ENCODE results near the gene CNPY4.

CNPY4 gene

DNA sequence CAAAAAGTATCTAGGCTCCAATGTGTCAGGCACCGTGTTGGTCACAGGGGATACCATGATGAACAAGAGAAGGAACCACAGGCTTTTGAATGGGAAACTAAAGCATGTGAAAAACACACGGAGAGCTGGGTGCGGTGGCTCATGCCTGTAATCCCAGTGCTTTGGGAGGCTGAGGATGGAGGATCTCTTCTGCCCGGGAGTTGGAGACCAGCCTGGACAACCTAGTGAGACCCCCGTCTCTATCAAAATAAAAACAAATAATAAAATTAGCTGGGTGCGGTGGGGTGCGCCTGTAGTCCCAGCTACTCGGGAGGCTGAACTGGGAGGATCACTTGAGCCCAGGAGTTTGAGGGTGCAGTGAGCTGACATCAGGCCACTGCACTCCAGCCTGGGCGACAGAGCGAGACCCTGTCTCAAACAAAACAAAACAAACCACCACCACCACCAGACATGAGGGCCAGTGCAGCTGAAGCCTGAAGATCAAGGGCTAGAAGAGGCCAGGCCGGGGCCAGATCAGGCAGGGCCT, 31.3 kb upstream of the CNPY4 start:
- Mint-ChIP-seq H3K27ac (peak overlapping the region; percentile 97), H3K4me3 (peak overlapping the region; percentile 95), H3K9me3 (ENCODE audit: low read depth) (no peaks in the 10 kb centered on the region), H3K36me3 (peaks cover 2% of the 10 kb centered on the region), H3K4me1 (ENCODE audit: low read depth) (peaks cover 31% of the 10 kb centered on the region), H3K27me3 (no peaks in the 10 kb centered on the region)

- Mint-ChIP-seq H3K4me1 (ENCODE audit: low read depth) (peaks cover 31% of the 10 kb centered on the region), H3K4me3 (peak within 1 kb of the TSS; percentile 95), H3K27ac (peak within 1 kb of the TSS; percentile 97), H3K36me3 (peaks cover 2% of the 10 kb centered on the region), H3K9me3 (ENCODE audit: low read depth) (no peaks in the 10 kb centered on the region), H3K27me3 (no peaks in the 10 kb centered on the region)
Observed at GRCh38 chr7:100088621-100089457, 30.6 kb upstream of the CNPY4 start, which contains the start of gene COPS6. TSS of gene COPS6 (plus strand) at chr7:100088969. CDS start at chr7:100088991, 22 bp downstream.

DNA sequence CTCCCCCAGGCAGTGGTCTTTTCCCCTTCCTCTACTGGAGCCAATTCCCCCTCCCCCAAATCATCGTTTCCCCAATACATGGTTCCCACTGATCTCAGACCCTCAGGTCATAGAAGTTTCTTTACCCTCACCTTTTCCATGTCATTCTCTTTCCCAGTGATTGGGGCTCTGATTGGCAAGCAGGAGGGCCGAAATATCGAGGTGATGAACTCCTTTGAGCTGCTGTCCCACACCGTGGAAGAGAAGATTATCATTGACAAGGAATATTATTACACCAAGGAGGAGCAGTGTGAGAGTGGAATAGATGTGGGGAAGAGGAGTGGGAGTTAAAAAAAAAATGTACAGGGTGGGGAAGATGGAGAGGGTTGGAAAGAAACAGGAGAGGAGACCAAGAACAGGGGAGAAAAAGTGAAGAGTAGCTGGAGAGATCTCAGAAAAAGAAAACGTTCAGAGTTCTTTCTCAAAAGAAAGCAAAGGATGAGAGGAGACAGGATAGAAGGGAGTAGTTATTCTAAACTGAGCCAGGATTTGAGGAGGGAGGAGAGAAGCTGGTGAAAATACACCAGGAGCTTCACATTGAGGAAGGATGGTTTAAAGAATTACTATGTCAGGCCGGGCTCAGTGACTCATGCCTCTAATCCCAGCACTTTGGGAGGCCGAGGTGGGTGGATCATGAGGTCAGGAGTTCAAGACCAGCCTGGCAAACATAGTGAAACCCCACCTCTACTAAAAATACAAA, 29.8 kb upstream of the CNPY4 start:
- H3K4me1 Mint-ChIP-seq (ENCODE audit: low read depth) = peaks cover 31% of the 10 kb centered on the region
- H3K27me3 Mint-ChIP-seq = no peaks in the 10 kb centered on the region
- no peaks in the 10 kb centered on the region for H3K9me3 Mint-ChIP-seq (ENCODE audit: low read depth)
- peak overlapping the region; percentile 93 for H3K27ac Mint-ChIP-seq
- peak overlapping the region; percentile 95 for H3K4me3 Mint-ChIP-seq
- H3K36me3 Mint-ChIP-seq = peaks cover 2% of the 10 kb centered on the region

DNA sequence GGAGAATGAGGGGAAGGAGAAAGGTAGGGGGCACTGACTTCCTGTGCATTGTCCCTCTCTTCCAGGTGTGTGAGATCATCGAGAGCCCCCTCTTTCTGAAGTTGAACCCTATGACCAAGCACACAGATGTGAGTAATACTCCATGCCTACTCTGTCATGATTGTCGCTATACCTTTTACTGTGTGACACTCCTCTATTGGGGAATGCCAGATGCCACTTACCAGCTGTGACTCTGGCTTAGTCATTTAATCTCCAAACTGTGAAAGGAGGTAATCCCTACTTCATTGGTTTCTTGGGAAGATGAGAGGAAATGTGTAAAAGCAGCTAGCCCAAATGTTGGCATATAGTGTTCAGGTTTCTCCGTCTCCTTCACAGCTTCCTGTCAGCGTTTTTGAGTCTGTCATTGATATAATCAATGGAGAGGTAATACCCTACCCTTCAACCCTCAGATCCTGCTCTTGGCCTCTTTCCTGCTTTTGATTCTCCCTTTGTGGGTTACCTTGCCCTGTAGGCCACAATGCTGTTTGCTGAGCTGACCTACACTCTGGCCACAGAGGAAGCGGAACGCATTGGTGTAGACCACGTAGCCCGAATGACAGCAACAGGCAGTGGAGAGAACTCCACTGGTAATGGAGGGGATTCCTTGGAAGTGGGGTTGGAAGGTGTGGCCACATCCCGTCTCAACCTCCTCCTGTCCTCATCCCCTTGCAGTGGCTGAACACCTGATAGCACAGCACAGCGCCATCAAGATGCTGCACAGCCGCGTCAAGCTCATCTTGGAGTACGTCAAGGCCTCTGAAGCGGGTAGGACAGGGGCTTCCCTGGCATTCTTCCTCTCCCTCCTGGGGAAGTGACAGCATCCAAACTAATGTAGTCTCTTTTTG, 28.7 kb upstream of the CNPY4 start:
- Mint-ChIP-seq H3K4me1 (ENCODE audit: low read depth) (peaks cover 35% of the 10 kb centered on the region), H3K27me3 (no peaks in the 10 kb centered on the region), H3K36me3 (peaks cover 2% of the 10 kb centered on the region)

GRCh38 chr7:100091411-100092181, 27.8 kb upstream of the CNPY4 start:
- Mint-ChIP-seq H3K9me3 (ENCODE audit: low read depth) (no peaks in the 10 kb centered on the region), H3K36me3 (peaks cover 2% of the 10 kb centered on the region), H3K27ac (peak overlapping the region; percentile 55), H3K4me3 (peak overlapping the region; percentile 28), H3K4me1 (ENCODE audit: low read depth) (peaks cover 35% of the 10 kb centered on the region), H3K27me3 (no peaks in the 10 kb centered on the region)

More for the DNA sequence above, 28.7 kb upstream of the CNPY4 start:
- Mint-ChIP-seq H3K9me3 (ENCODE audit: low read depth) (no peaks in the 10 kb centered on the region), H3K4me3 (peak overlapping the region; percentile 95), H3K27ac (peak overlapping the region; percentile 93)

DNA sequence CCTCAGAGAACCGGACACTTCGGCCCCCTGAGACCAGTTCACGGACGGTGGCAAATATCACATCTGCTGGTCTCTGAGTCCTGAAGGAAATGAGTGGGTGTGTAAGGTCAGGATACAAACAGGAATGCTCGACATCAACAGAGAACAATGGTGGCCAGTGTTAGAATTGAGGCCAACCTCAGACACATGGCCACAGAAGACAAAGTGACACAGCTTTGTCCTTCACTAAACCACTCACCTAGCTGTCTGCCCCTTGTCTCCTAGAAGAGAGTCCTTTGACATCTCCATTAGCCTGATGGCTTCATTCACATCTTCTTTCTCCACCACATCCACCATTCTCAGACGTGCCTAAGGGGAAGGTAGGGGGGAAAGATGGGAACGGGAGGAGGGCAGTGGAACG, 26.4 kb upstream of the CNPY4 start:
- H3K27ac Mint-ChIP-seq = no peak overlapping the region
- no peaks in the 10 kb centered on the region for H3K27me3 Mint-ChIP-seq
- H3K4me3 Mint-ChIP-seq = no peak overlapping the region
- peaks cover 5% of the 10 kb centered on the region for H3K36me3 Mint-ChIP-seq
- H3K9me3 Mint-ChIP-seq (ENCODE audit: low read depth) = no peaks in the 10 kb centered on the region
- peaks cover 35% of the 10 kb centered on the region for H3K4me1 Mint-ChIP-seq (ENCODE audit: low read depth)

GRCh38 chr7:100093498-100093897, 25.9 kb upstream of the CNPY4 start:
- Mint-ChIP-seq H3K27ac (peak overlapping the region; percentile 61), H3K9me3 (ENCODE audit: low read depth) (no peaks in the 10 kb centered on the region), H3K4me3 (no peak overlapping the region), H3K36me3 (peaks cover 8% of the 10 kb centered on the region), H3K4me1 (ENCODE audit: low read depth) (peaks cover 35% of the 10 kb centered on the region), H3K27me3 (no peaks in the 10 kb centered on the region)

DNA sequence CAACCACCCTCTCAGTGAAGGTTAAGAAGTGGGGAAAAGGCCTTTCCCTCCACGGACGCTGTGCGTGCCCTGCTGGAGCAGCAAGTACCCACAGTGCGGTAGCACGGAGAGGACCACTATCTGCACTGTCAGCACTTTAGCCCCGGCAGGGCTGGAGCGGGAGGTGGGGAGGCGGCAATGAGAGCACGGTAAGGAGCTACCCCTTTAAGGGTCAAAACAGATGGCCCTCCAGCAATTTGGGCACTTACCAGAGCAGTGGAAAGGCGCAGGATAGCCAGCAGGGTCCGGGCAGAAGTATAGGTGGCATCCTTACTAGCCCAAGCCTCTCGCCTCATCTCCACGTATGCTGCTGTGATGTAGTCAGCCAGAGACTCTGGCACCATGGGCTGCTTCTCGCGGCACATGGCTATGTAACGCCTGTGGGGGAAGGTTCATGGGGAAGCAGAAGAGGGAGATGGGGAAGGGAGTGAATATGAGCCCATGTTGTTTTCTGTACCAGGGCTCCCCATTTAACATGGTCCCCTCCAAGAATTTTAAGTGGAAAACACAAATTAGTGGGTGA, 25.4 kb upstream of the CNPY4 start:
- H3K4me1 Mint-ChIP-seq (ENCODE audit: low read depth) = peaks cover 40% of the 10 kb centered on the region
- peaks cover 12% of the 10 kb centered on the region for H3K36me3 Mint-ChIP-seq
- peak overlapping the region; percentile 61 for H3K27ac Mint-ChIP-seq

DNA sequence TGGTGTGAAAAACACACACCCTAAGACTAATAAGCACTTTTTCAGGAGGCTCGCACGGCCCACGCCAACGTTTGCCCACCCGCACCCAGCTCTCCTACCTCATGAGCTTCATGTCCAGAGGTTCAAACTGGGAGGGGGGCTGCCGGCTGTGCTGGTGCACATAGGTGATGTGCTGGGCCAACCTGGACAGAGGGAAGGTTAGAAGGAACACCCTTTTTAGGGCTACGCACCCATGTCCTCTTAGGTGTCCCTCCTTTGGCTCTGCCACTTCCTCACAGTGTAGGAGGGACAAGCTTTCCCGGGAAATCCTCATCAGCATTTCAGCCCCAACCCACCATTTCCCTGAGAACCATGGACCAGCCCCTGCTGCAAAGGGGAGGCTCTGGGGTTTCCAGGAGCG, 24.1 kb upstream of the CNPY4 start:
- peaks cover 17% of the 10 kb centered on the region for H3K36me3 Mint-ChIP-seq
- peak overlapping the region; percentile 61 for H3K27ac Mint-ChIP-seq
- peaks cover 44% of the 10 kb centered on the region for H3K4me1 Mint-ChIP-seq (ENCODE audit: low read depth)
- no peaks in the 10 kb centered on the region for H3K9me3 Mint-ChIP-seq (ENCODE audit: low read depth)
- H3K27me3 Mint-ChIP-seq = no peaks in the 10 kb centered on the region
- no peak overlapping the region for H3K4me3 Mint-ChIP-seq

More for the DNA sequence above, 25.4 kb upstream of the CNPY4 start:
- Mint-ChIP-seq H3K4me3 (no peak overlapping the region), H3K27me3 (no peaks in the 10 kb centered on the region), H3K9me3 (ENCODE audit: low read depth) (no peaks in the 10 kb centered on the region)

GRCh38 chr7:100095704-100096103, 23.7 kb upstream of the CNPY4 start:
- Mint-ChIP-seq H3K4me1 (ENCODE audit: low read depth) (peaks cover 40% of the 10 kb centered on the region), H3K4me3 (peak overlapping the region; percentile 35), H3K36me3 (peaks cover 15% of the 10 kb centered on the region)

GRCh38 chr7:100098913-100099312, 20.5 kb upstream of the CNPY4 start:
- Mint-ChIP-seq H3K27ac (peak overlapping the region; percentile 99), H3K4me3 (peak overlapping the region; percentile 93), H3K36me3 (peaks cover 15% of the 10 kb centered on the region)

More at GRCh38 chr7:100095704-100096103, 23.7 kb upstream of the CNPY4 start:
- H3K27me3 Mint-ChIP-seq = no peaks in the 10 kb centered on the region
- H3K27ac Mint-ChIP-seq = no peak overlapping the region
- H3K9me3 Mint-ChIP-seq (ENCODE audit: low read depth) = no peaks in the 10 kb centered on the region

DNA sequence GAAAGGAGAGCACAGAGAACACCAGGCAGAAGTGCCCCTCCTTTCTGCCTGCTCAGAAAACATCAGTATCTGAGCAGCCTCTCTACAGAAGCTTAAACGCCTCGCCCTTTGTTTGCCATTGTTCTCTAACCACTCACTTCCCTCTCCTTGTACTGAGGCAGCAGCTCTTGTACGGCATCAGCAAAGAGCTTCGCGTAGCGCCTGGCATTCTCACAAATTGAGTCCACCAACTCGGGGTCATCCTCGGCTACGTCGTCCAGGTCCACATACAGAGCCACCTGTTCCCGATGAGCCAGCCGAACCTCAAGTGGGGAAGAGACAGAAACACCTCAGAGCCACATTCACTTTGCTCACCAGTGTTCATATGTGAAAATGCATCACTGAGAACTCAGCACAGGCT, 20.0 kb upstream of the CNPY4 start:
- peaks cover 15% of the 10 kb centered on the region for H3K36me3 Mint-ChIP-seq
- peak overlapping the region; percentile 99 for H3K27ac Mint-ChIP-seq
- H3K4me1 Mint-ChIP-seq (ENCODE audit: low read depth) = peaks cover 39% of the 10 kb centered on the region
- peak overlapping the region; percentile 93 for H3K4me3 Mint-ChIP-seq
- H3K9me3 Mint-ChIP-seq (ENCODE audit: low read depth) = no peaks in the 10 kb centered on the region
- H3K27me3 Mint-ChIP-seq = no peaks in the 10 kb centered on the region

More at GRCh38 chr7:100098913-100099312, 20.5 kb upstream of the CNPY4 start:
- Mint-ChIP-seq H3K4me1 (ENCODE audit: low read depth) (peaks cover 39% of the 10 kb centered on the region), H3K27me3 (no peaks in the 10 kb centered on the region), H3K9me3 (ENCODE audit: low read depth) (no peaks in the 10 kb centered on the region)

GRCh38 chr7:100100420-100101015, 18.9 kb upstream of the CNPY4 start:
- Mint-ChIP-seq H3K4me3 (peak overlapping the region; percentile 93), H3K36me3 (peaks cover 15% of the 10 kb centered on the region), H3K27me3 (no peaks in the 10 kb centered on the region), H3K27ac (peak overlapping the region; percentile 99), H3K9me3 (ENCODE audit: low read depth) (no peaks in the 10 kb centered on the region), H3K4me1 (ENCODE audit: low read depth) (peaks cover 38% of the 10 kb centered on the region)
